IPS-20b (cell line): ENCODE measurements around the gene ABCD4.

Source experiments
- H3K27ac ChIP-seq: one replicate; pipeline ENCODE4 v1.5.1; 2013; ENCODE audit warnings: low read length
- H3K27me3 ChIP-seq: 2 replicates; pipeline ENCODE4 v1.6.1; 2013; ENCODE audit warnings: mild to moderate bottlenecking, low read length, inconsistent platforms; ENCODE audit not compliant: insufficient read depth
- H3K36me3 ChIP-seq: 2 replicates; pipeline ENCODE4 v1.6.1; 2013; ENCODE audit warnings: low read depth, mild to moderate bottlenecking, inconsistent platforms, low read length, moderate library complexity; ENCODE audit not compliant: insufficient read depth
- H3K4me1 ChIP-seq: 2 replicates; pipeline ENCODE4 v1.6.1; 2013; ENCODE audit warnings: mild to moderate bottlenecking, control low read depth, inconsistent platforms, low read length, moderate library complexity; ENCODE audit not compliant: insufficient read depth
- H3K4me3 ChIP-seq: 2 replicates; pipeline ENCODE4 v1.5.1; 2013; ENCODE audit warnings: mild to moderate bottlenecking, low read length, inconsistent platforms
- H3K9ac ChIP-seq: 2 replicates; pipeline ENCODE4 v1.6.1; 2013; ENCODE audit warnings: low read depth, mild to moderate bottlenecking, inconsistent platforms, low read length, moderate library complexity
- H3K9me3 ChIP-seq: 2 replicates; pipeline ENCODE4 v1.6.1; 2013; ENCODE audit warnings: mild to moderate bottlenecking, low read depth, low read length, inconsistent platforms; ENCODE audit not compliant: insufficient read depth

The ABCD4 gene

GRCh38 chr14:74302634-74303569 is at the start of gene ABCD4:
Gene ABCD4 (minus strand): TSS chr14:74302934. CDS start chr14:74302912, 22 bp downstream.
- Histone ChIP-seq H3K36me3 (peaks cover 16% of the 10 kb centered on the region), H3K4me3 (peak within 1 kb of the TSS; percentile 95), H3K27me3 (no peaks in the 10 kb centered on the region), H3K4me1 (peaks cover 3% of the 10 kb centered on the region; the same call in 1 of the 2 replicates), H3K27ac (peak within 1 kb of the TSS; percentile 45), H3K9me3 (no peaks in the 10 kb centered on the region), H3K9ac (peak within 1 kb of the TSS; percentile 81; the same call in 1 of the 2 replicates)

- Histone ChIP-seq H3K4me1 (peaks cover 12% of the 10 kb centered on the region; the same call in 1 of the 2 replicates), H3K9me3 (no peaks in the 10 kb centered on the region), H3K9ac (peak overlapping the region; percentile 95; the same call in 1 of the 2 replicates), H3K27me3 (no peaks in the 10 kb centered on the region), H3K36me3 (peaks cover 37% of the 10 kb centered on the region; the same call in 1 of the 2 replicates), H3K27ac (no peak overlapping the region), H3K4me3 (peak overlapping the region; percentile 89)
Observed at GRCh38 chr14:74350928-74351323, 48.2 kb upstream of the ABCD4 start.

GRCh38 chr14:74350211-74350927 is 47.6 kb upstream of the ABCD4 start:
- Histone ChIP-seq H3K27ac (peak overlapping the region; percentile 92), H3K27me3 (no peaks in the 10 kb centered on the region), H3K4me3 (peak overlapping the region; percentile 89), H3K9me3 (no peaks in the 10 kb centered on the region), H3K9ac (peak overlapping the region; percentile 95; the same call in 1 of the 2 replicates), H3K36me3 (peaks cover 33% of the 10 kb centered on the region; the same call in 1 of the 2 replicates), H3K4me1 (peaks cover 14% of the 10 kb centered on the region; the same call in 1 of the 2 replicates)

- no peaks in the 10 kb centered on the region for H3K9me3 ChIP-seq
- H3K9ac ChIP-seq, result peak overlapping the region; percentile 95
- no peaks in the 10 kb centered on the region for H3K27me3 ChIP-seq
- peaks cover 27% of the 10 kb centered on the region; the same call in 1 of the 2 replicates for H3K36me3 ChIP-seq
- peak overlapping the region; percentile 92 for H3K27ac ChIP-seq
- peaks cover 14% of the 10 kb centered on the region; the same call in 1 of the 2 replicates for H3K4me1 ChIP-seq
- peak overlapping the region; percentile 89 for H3K4me3 ChIP-seq
Observed at GRCh38 chr14:74349757-74350156, 47.0 kb upstream of the ABCD4 start.

GRCh38 chr14:74348735-74349463 is 46.2 kb upstream of the ABCD4 start:
- peak overlapping the region; percentile 95 for H3K9ac ChIP-seq
- peaks cover 14% of the 10 kb centered on the region; the same call in 1 of the 2 replicates for H3K4me1 ChIP-seq
- H3K4me3 ChIP-seq, result peak overlapping the region; percentile 89
- peaks cover 25% of the 10 kb centered on the region; the same call in 1 of the 2 replicates for H3K36me3 ChIP-seq
- no peaks in the 10 kb centered on the region for H3K9me3 ChIP-seq
- peak overlapping the region; percentile 92 for H3K27ac ChIP-seq
- no peaks in the 10 kb centered on the region for H3K27me3 ChIP-seq

GRCh38 chr14:74348241-74348734 is 45.6 kb upstream of the ABCD4 start, which contains the start of gene VRTN:
Gene VRTN (plus strand): TSS chr14:74348471. CDS start chr14:74356784, 8,313 bp downstream.
- H3K27ac ChIP-seq, result peak within 1 kb of the TSS; percentile 92
- peaks cover 25% of the 10 kb centered on the region; the same call in 1 of the 2 replicates for H3K36me3 ChIP-seq
- peak within 1 kb of the TSS; percentile 95 for H3K9ac ChIP-seq
- H3K4me1 ChIP-seq, result peaks cover 14% of the 10 kb centered on the region; the same call in 1 of the 2 replicates
- no peaks in the 10 kb centered on the region for H3K27me3 ChIP-seq
- peak within 1 kb of the TSS; percentile 89 for H3K4me3 ChIP-seq
- H3K9me3 ChIP-seq, result no peaks in the 10 kb centered on the region

- Histone ChIP-seq H3K9ac (peak overlapping the region; percentile 95), H3K27ac (peak overlapping the region; percentile 91)
Observed at GRCh38 chr14:74347795-74348100, 45.0 kb upstream of the ABCD4 start.

GRCh38 chr14:74347097-74347794 is 44.5 kb upstream of the ABCD4 start:
- Histone ChIP-seq H3K36me3 (peaks cover 15% of the 10 kb centered on the region; the same call in 1 of the 2 replicates), H3K9me3 (no peaks in the 10 kb centered on the region), H3K27me3 (no peaks in the 10 kb centered on the region), H3K27ac (peak overlapping the region; percentile 91), H3K4me1 (peaks cover 14% of the 10 kb centered on the region; the same call in 1 of the 2 replicates), H3K9ac (peak overlapping the region; percentile 95), H3K4me3 (peak overlapping the region; percentile 89)

More at GRCh38 chr14:74347795-74348100, 45.0 kb upstream of the ABCD4 start:
- peaks cover 14% of the 10 kb centered on the region; the same call in 1 of the 2 replicates for H3K4me1 ChIP-seq
- H3K9me3 ChIP-seq, result no peaks in the 10 kb centered on the region
- peak overlapping the region; percentile 89 for H3K4me3 ChIP-seq
- H3K27me3 ChIP-seq, result no peaks in the 10 kb centered on the region
- peaks cover 19% of the 10 kb centered on the region; the same call in 1 of the 2 replicates for H3K36me3 ChIP-seq

- no peaks in the 10 kb centered on the region for H3K9me3 ChIP-seq
- peaks cover 14% of the 10 kb centered on the region; the same call in 1 of the 2 replicates for H3K4me1 ChIP-seq
- H3K27ac ChIP-seq, result peak overlapping the region; percentile 25
- H3K9ac ChIP-seq, result no peak overlapping the region; the same call in 1 of the 2 replicates
- H3K27me3 ChIP-seq, result no peaks in the 10 kb centered on the region
- no peak overlapping the region for H3K4me3 ChIP-seq
- H3K36me3 ChIP-seq, result peaks cover 12% of the 10 kb centered on the region; the same call in 1 of the 2 replicates
Observed at GRCh38 chr14:74346341-74346740, 43.6 kb upstream of the ABCD4 start.

- Histone ChIP-seq H3K9ac (no peak overlapping the region), H3K4me1 (no peaks in the 10 kb centered on the region; the same call in 1 of the 2 replicates), H3K27ac (no peak overlapping the region), H3K9me3 (no peaks in the 10 kb centered on the region), H3K27me3 (no peaks in the 10 kb centered on the region), H3K36me3 (no peaks in the 10 kb centered on the region), H3K4me3 (no peak overlapping the region)
Observed at GRCh38 chr14:74333909-74334308, 31.2 kb upstream of the ABCD4 start.
